RWPE1 (cell line): Measurements from ENCODE around the gene SLC39A5.
A peak's percentile ranks its signal among the peaks of the same experiment; 100 is the strongest.

Experiments
- CTCF ChIA-PET: fragments of 350-600 bp; sonication (Branson Sonifier 250); formaldehyde crosslinking; extraction: SDS; loops from one replicate; lab custom pipeline; 2021; lab: Yijun Ruan, JAX
- POLR2A ChIA-PET: fragments of 400-600 bp; formaldehyde crosslinking; extraction: SDS; loops from one replicate; lab custom pipeline; 2020; ENCODE audit warnings: antibody characterized with exemption; ENCODE audit not compliant: low non-redundant PET; lab: Yijun Ruan, JAX
- DNase-seq: peaks from one replicate; pipeline ENCODE4 v3.0.0; 2012; ENCODE audit warnings: low spot score
- H3K27ac ChIP-seq: fragments of 450-650 bp; 2 replicates; pipeline ENCODE4 v1.5.1; 2017
- CTCF ChIP-seq: fragments of 450-650 bp; conservative IDR thresholded peaks from 2 replicates; pipeline ENCODE4 v1.5.1; 2017; ENCODE audit warnings: low read depth, mild to moderate bottlenecking

Gene SLC39A5

GRCh38 chr12:56257491-56258067, 27.7 kb downstream of the SLC39A5 start:
- ChIA-PET CTCF (interaction anchor here (0.5 to 1.8 kb wide), 9 partner anchors 9 to 182 kb away, joined by 4 to 7 read pairs (median 5); partner anchors contain the start of gene SMARCC2), POLR2A (no interaction called here)
- TF ChIP-seq CTCF: no peak
- peak overlapping the region; percentile 90 for H3K27ac ChIP-seq
- DNase-seq: peak; percentile 67

- POLR2A ChIA-PET: no interaction called here
- DNase-seq: peak; percentile 86
- TF ChIP-seq CTCF: peak; percentile 88
- CTCF ChIA-PET: interaction anchor here (0.5 to 1.8 kb wide), 13 partner anchors 8 to 330 kb away, joined by 3 to 7 read pairs (median 4); partner anchors contain the start of genes ESYT1 and SMARCC2
- H3K27ac ChIP-seq: peak within 1 kb of the TSS; percentile 90
Measured at GRCh38 chr12:56258068-56258819, 28.4 kb downstream of the SLC39A5 start, which contains the start of gene ANKRD52. ANKRD52 (minus strand) TSS chr12:56258384; CDS start chr12:56258269, 115 bp downstream.

GRCh38 chr12:56258820-56259183, 29.0 kb downstream of the SLC39A5 start:
- DNase-seq: no peak
- CTCF ChIA-PET: interaction anchor here (0.5 to 1.8 kb wide), 8 partner anchors 7 to 330 kb away, joined by 3 to 5 read pairs (median 4); partner anchors contain the start of gene ESYT1
- TF ChIP-seq CTCF: no peak
- POLR2A ChIA-PET: no interaction called here
- peak overlapping the region; percentile 90 for H3K27ac ChIP-seq

GRCh38 chr12:56260380-56260779, 30.5 kb downstream of the SLC39A5 start:
- POLR2A ChIA-PET: interaction anchor here (0.6 kb wide), 1 partner anchor 113 kb away, joined by 7 read pairs; no protein-coding TSS in a partner anchor
- DNase-seq: no peak
- H3K27ac ChIP-seq: peak overlapping the region; percentile 60
- no peak for TF ChIP-seq CTCF
- CTCF ChIA-PET: interaction anchor here (0.7 kb wide), 1 partner anchor 38 kb away, joined by 3 read pairs; the partner anchor contains the start of gene RNF41

- TF ChIP-seq CTCF: no peak
- no peak for DNase-seq
- ChIA-PET CTCF (interaction anchor here (0.7 kb wide), 1 partner anchor 39 kb away, joined by 3 read pairs; the partner anchor contains the start of gene RNF41), POLR2A (interaction anchor here (0.6 kb wide), 1 partner anchor 114 kb away, joined by 7 read pairs; no protein-coding TSS in a partner anchor)
- peak overlapping the region; percentile 60 for H3K27ac ChIP-seq
Measured at GRCh38 chr12:56260921-56261320, 31.1 kb downstream of the SLC39A5 start.
